Right atrium auricular region (tissue), 2 donors: ENCODE results near the gene TACO1. TPM values are rescaled to one million over a fixed set of nuclear protein-coding genes. Genes with fewer than 3 reads are reported as not detected.

Experiments
- DNase-seq: peaks from one replicate; pipeline ENCODE4 v3.0.0-alpha.2; 2019; ENCODE audit warnings: low spot score
- H3K27ac ChIP-seq, 2 donors: fragments of 200-600 bp; sonication (generic); 1 replicate in 1 of 2; 2 replicates in 1 of 2; pipeline ENCODE4 v1.5.1; 2016 to 2019
- H3K27me3 ChIP-seq, 2 donors: fragments of 200-600 bp; sonication (generic); one replicate each; pipeline versions ENCODE4 v1.5.1 to v1.6.0; 2017 to 2019
- H3K36me3 ChIP-seq: fragments of 200-600 bp; sonication (generic); one replicate; pipeline ENCODE4 v1.5.1; 2016
- H3K4me1 ChIP-seq, 2 donors: fragments of 200-600 bp; sonication (generic); one replicate each; pipeline versions ENCODE4 v1.5.1 to v1.6.0; 2017 to 2019
- H3K4me3 ChIP-seq, 2 donors: fragments of 200-600 bp; sonication (generic); 1 replicate in 1 of 2; 2 replicates in 1 of 2; pipeline ENCODE4 v1.5.1; 2017 to 2019; ENCODE audit warnings: mild to moderate bottlenecking in 1 of 2, moderate library complexity in 1 of 2
- H3K9me3 ChIP-seq, 2 donors: fragments of 200-600 bp; sonication (generic); one replicate each; pipeline ENCODE4 v1.5.1; 2019
- total RNA-seq, 2 donors: library from RNA; depleted of rRNA; stranded (reverse); fragments of >200 nt; gene quantifications; one replicate each; pipeline ENCODE4 v1.1.0, GENCODE V29; 2016
- TF ChIP-seq, protein P1 (sequence below), 2 donors: fragments of 200-600 bp; sonication (generic); IDR thresholded peaks; one replicate each; pipeline ENCODE4 v1.5.1; 2019; ENCODE audit warnings: antibody characterized with exemption in 2 of 2

TACO1 gene
- total RNA-seq, 2 donors from 2014 or later: 18.2 to 27.7 TPM

DNA sequence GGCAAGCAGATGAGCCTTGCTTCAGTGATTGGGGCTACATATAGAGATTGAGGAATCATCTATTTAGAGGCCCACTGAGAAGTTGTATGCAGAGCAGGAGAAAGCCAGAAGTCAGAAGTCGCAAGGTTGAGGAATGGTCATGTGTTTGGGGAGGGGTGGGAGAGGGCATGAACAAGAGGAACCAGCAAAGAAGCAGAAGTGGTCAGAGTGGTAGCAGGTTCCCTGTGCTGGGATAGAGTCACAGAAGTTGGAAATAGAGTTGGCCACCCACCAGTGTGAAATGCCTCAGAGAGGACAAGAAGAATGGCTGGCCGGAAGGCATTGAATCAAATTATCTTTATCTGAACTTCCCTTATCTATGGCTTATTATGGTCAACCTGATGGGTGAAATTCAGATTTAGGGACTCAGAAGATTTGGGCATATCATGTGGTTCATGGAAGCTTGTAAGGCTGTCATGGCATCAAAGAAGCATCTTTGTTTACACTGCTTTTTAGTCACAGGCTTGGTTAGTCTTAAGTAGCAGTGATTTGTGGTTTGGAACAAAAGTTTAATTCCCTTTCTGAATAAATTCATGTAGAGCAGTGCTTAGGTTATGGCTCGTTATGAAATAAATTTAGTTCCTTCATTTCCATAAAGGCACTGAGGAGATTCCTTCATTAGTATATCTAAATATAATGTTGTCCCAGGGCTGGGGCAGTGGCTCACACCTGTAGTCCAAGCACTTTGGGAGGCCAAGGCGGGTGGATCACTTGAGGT is 41.2 kb downstream of the TACO1 start:
- peaks cover 0 to 28% of the 10 kb centered on the region in 2 donors for H3K4me1 ChIP-seq
- TF ChIP-seq, protein P1, sequence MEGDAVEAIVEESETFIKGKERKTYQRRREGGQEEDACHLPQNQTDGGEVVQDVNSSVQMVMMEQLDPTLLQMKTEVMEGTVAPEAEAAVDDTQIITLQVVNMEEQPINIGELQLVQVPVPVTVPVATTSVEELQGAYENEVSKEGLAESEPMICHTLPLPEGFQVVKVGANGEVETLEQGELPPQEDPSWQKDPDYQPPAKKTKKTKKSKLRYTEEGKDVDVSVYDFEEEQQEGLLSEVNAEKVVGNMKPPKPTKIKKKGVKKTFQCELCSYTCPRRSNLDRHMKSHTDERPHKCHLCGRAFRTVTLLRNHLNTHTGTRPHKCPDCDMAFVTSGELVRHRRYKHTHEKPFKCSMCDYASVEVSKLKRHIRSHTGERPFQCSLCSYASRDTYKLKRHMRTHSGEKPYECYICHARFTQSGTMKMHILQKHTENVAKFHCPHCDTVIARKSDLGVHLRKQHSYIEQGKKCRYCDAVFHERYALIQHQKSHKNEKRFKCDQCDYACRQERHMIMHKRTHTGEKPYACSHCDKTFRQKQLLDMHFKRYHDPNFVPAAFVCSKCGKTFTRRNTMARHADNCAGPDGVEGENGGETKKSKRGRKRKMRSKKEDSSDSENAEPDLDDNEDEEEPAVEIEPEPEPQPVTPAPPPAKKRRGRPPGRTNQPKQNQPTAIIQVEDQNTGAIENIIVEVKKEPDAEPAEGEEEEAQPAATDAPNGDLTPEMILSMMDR (IDR thresholded peaks at IDR 0.05): no peak
- peak; percentile 59 for DNase-seq
- peak overlapping the region in 1 of 2 donors; percentile 27 for H3K27ac ChIP-seq
- no peak overlapping the region for H3K4me3 ChIP-seq
- H3K36me3 ChIP-seq: peaks cover 32% of the 10 kb centered on the region
- H3K27me3 ChIP-seq: no peaks in the 10 kb centered on the region
- H3K9me3 ChIP-seq: no peaks in the 10 kb centered on the region

DNA sequence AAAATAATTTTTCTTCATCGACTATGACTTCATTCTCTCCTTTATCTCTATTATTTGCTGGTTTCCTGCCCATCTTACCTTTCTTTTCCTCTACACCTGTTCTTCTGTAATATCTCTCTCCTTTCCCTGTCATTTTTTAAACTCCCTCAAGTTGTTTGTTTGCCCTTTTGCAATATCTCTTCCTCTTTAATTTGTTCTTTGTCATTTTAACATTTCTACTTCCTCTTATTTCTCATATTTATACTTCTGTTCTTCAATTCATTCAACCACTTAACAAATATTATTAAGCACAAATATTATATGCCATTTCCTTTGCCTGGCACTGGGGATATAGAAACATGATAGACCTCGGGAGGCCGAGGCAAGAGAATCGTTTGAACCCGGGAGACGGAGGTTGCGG is 44.2 kb downstream of the TACO1 start:
- Histone ChIP-seq H3K27me3 (no peaks in the 10 kb centered on the region), H3K9me3 (no peaks in the 10 kb centered on the region), H3K4me1 (peaks cover 0 to 32% of the 10 kb centered on the region in 2 donors), H3K27ac (peak overlapping the region in 1 of 2 donors; percentile 19), H3K36me3 (peaks cover 25% of the 10 kb centered on the region), H3K4me3 (no peak overlapping the region)
- DNase-seq: no peak
- TF ChIP-seq, protein P1 (IDR thresholded peaks at IDR 0.05): no peak

DNA sequence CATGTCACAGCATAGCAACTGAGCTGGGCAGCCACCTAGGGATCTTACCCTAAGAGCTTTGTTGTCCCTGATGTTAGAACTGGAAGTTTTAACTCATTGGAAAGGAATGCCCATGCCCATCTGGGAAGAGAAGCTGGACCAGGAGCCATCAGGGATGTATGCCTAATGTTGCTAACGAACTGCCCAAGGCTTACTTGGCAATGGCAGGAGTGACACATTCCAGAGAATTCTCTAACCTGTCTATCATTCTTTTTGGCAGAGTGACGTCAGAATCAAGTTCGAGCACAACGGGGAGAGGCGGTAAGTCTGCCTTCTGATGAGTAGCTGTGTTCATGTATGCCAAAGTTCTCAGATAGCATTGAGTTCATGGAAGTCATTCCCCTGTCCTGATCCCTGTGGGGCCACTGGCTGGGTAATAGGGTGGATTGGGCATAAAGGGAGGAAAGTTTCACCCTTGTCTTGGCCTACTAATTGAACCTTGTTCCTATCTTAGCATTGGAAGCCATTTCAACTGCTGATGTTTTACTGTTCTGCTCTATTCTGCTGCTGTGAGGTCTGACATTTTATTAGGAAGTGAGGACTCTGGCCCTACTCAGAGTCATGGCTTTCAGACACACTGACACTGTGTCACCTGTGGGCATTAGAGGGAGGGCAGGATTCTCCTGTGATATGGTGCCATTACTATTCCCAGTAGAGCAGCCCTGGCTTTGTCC is 45.2 kb downstream of the TACO1 start:
- Histone ChIP-seq H3K36me3 (peaks cover 25% of the 10 kb centered on the region), H3K4me1 (peaks cover 0 to 32% of the 10 kb centered on the region in 2 donors), H3K4me3 (no peak overlapping the region), H3K27ac (peak overlapping the region in 1 of 2 donors; percentile 19), H3K9me3 (no peaks in the 10 kb centered on the region), H3K27me3 (no peaks in the 10 kb centered on the region)
- TF ChIP-seq, protein P1 (IDR thresholded peaks at IDR 0.05): no peak
- DNase-seq: no peak

DNA sequence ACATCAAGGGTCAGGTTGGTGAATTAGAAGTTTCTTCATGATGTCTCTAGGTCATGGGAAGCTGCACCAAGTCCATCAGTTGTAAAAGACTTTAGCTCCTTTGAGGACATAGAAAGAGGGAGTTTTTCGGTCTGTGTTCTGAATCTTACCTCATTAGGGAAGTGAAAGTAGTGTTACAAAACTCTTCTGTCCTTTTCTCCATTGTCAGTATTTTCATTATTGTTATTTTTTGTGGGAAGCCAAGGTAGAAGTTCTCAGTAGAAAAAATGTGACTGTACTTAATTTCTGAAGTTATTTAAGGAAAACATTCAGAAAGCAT is 45.8 kb downstream of the TACO1 start:
- Histone ChIP-seq H3K36me3 (peaks cover 25% of the 10 kb centered on the region), H3K27me3 (no peaks in the 10 kb centered on the region), H3K4me3 (no peak overlapping the region), H3K9me3 (no peaks in the 10 kb centered on the region), H3K27ac (peak overlapping the region in 1 of 2 donors; percentile 19), H3K4me1 (peaks cover 0 to 26% of the 10 kb centered on the region in 2 donors)
- DNase-seq: no peak
- TF ChIP-seq, protein P1 (IDR thresholded peaks at IDR 0.05): no peak

DNA sequence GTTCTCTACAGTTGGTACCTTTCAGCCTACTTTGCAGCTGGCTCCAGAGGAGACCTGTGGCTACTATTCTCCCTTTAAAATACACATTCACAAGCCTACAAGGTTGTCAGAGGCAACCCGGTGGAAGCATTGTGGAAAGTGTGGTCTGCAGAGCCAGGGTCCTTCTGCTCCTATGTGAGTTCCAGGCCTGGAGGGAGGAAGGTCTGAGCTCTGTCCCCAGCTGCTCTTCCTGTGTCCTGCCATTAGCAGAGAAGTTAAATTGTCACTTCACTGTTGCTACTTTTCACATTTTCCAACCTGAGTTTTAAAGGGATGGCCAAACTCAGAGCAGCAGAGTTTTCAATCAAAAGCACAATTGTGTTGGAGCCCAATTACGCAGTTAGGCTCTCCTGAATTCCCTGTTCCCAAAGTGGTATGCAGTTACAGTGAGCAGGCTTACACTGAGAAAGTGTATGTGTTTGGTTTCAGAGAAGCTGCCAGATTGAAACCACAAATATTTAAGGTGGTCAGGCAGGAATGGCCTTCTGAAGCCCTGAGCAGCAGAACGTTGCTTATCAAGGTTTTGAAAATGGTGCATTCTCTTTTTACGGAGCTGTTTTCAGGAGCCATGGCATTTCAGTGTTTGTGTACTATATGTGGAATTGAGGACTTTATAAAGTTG is 46.5 kb downstream of the TACO1 start:
- no peaks in the 10 kb centered on the region for H3K27me3 ChIP-seq
- H3K9me3 ChIP-seq: no peaks in the 10 kb centered on the region
- TF ChIP-seq, protein P1 (IDR thresholded peaks at IDR 0.05): no peak
- DNase-seq: no peak
- H3K4me3 ChIP-seq: no peak overlapping the region
- peaks cover 25% of the 10 kb centered on the region for H3K36me3 ChIP-seq
- peaks cover 0 to 28% of the 10 kb centered on the region in 2 donors for H3K4me1 ChIP-seq
- H3K27ac ChIP-seq: no peak overlapping the region
